ENCODE measurements around the gene PLCL1.

DNA sequence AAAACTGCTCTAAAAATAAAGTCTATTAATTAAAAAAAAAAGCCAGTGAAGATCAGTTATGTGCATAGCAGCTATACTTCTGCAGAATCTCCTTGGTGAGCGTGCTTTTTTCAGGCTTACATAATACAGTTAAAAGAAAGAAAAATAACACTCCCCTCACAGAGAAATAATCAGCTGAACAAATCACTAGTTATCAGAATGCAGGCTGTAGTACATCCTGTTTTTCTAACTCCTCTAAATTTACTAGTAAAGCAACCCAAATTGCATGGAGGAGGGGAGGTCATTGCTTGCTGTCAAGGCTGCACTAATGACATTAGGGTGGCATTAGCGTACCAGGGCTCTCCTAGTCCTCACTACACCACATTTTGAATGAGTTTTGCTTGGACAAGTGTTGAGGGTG, 192.2 kb downstream of the PLCL1 start:
- TF ChIP-seq, protein P1, sequence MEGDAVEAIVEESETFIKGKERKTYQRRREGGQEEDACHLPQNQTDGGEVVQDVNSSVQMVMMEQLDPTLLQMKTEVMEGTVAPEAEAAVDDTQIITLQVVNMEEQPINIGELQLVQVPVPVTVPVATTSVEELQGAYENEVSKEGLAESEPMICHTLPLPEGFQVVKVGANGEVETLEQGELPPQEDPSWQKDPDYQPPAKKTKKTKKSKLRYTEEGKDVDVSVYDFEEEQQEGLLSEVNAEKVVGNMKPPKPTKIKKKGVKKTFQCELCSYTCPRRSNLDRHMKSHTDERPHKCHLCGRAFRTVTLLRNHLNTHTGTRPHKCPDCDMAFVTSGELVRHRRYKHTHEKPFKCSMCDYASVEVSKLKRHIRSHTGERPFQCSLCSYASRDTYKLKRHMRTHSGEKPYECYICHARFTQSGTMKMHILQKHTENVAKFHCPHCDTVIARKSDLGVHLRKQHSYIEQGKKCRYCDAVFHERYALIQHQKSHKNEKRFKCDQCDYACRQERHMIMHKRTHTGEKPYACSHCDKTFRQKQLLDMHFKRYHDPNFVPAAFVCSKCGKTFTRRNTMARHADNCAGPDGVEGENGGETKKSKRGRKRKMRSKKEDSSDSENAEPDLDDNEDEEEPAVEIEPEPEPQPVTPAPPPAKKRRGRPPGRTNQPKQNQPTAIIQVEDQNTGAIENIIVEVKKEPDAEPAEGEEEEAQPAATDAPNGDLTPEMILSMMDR (IDR thresholded peaks at IDR 0.05 in 8 of 11, conservative IDR thresholded peaks at IDR 0.05 in 3 of 11) = no peak
- TF ChIP-seq POLR2AphosphoS5 (IDR thresholded peaks at IDR 0.05) = no peak
